Retinal pigment epithelial cell (primary cell): ENCODE results near the gene CRK.

Experiments used
- DNase-seq: peaks from one replicate; pipeline ENCODE4 v3.0.0-alpha.2; 2010; ENCODE audit warnings: low read depth
- H3K4me3 ChIP-seq: 2 replicates; pipeline ENCODE4 v1.5.1; 2011; ENCODE audit warnings: mild to moderate bottlenecking, low read length, control low read depth, moderate library complexity
- CTCF ChIP-seq: conservative IDR thresholded peaks from 2 replicates; pipeline ENCODE4 v1.5.1; 2011; ENCODE audit warnings: low read depth, low read length, control low read depth, inconsistent platforms

The CRK gene

GRCh38 chr17:1478418-1478817, 22.4 kb upstream of the CRK start:
- no peak for TF ChIP-seq CTCF
- DNase-seq: no peak
- no peak overlapping the region for H3K4me3 ChIP-seq

- no peak overlapping the region for H3K4me3 ChIP-seq
- no peak for DNase-seq
- TF ChIP-seq CTCF: no peak
Observed at GRCh38 chr17:1475321-1475854, 19.4 kb upstream of the CRK start.

DNA sequence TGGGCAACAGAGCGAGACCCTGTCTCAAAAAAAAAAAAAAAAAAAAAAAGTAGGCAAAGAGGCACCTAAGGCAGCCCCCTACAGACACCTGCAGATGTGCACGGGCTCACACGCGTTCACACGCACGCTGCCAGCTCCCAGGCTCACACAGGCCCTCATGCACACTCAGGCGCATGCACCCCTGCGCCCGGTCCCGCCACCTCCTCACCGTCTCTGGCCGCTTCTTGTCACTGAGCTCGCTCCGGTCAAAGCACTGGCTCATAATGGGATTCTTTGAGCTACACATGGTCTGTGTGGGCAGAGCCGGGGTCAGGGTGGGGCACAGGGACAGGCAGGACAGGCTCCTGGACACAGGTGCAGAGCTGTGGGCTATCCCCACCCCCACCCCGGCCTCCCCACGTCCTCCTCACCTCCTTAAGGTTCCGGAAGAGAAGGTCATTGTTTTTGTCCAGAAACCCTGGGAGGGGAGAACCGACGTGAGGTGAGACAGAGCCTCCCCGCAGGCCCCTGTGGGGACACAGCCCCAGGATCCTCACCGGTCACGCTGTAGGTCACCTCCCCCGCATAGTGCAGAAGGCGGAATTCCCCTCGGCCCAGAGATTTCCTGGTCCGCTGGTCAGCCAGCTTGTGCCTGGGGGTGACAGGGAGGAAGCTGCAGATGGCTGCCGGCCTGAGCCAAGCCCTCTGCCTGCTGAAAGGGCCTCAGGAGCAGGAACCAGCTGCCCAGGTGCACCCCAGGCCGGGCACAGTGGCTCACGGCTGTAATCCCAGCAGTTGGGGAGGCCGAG, 18.6 kb upstream of the CRK start:
- H3K4me3 ChIP-seq: no peak overlapping the region
- no peak for TF ChIP-seq CTCF
- DNase-seq: no peak

DNA sequence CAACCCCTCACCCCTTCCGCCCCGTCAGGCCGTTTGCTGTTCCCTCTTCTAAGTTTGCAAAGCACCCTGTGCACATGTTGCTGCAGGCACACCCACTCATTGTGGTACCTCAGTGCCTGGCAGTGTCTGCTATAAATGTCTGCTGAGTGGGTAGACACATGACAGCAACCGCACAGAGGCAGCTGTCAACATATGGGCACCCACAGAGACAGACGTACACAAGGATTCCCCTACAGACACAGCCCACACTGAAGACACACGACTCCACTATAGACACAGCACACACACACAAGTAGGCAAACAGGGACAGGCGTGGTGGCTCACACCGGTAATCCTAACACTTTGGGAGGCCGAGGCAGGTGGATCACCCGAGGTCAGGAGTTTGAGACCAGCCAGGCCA, 17.8 kb upstream of the CRK start:
- no peak for TF ChIP-seq CTCF
- no peak overlapping the region for H3K4me3 ChIP-seq
- no peak for DNase-seq

DNA sequence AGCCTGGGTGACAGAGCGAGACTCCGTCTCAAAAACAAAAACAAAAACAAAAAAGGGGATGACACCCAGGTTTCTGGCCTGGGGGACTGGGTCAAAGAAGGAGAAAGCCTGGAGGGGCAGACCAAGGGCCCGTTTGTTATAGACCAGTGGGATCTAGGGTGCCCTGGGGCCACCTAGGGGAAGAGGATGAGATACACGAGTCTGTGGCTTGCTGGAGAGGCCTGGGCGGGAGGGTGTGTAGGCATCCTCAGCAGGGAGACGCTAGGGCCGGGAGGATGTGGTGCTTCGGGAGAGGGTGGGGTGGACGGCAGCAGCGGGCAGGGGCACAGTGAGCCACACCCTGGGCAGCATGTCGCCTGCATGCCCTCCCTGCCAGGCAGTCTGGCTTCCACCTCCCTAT, 17.1 kb upstream of the CRK start:
- no peak overlapping the region for H3K4me3 ChIP-seq
- no peak for DNase-seq
- TF ChIP-seq CTCF: peak; percentile 18

- no peak overlapping the region for H3K4me3 ChIP-seq
- no peak for DNase-seq
- TF ChIP-seq CTCF: no peak
Observed at GRCh38 chr17:1471911-1472821, 16.1 kb upstream of the CRK start.
